ENCODE measurements around the gene SLC22A4.

GRCh38 chr5:132369474-132370180 lies 75.4 kb downstream of the SLC22A4 start, which contains the start of gene SLC22A5:
- TF ChIP-seq CTCF (IDR thresholded peaks at IDR 0.05; ENCODE audit: low read depth, low read length, missing input control) = no peak
- TF ChIP-seq RXRA (IDR thresholded peaks at IDR 0.05) = no peak
- TF ChIP-seq HNF4A (conservative IDR thresholded peaks at IDR 0.05) = no peak
- TF ChIP-seq RAD21 (IDR thresholded peaks at IDR 0.05) = no peak
- no peak for TF ChIP-seq EGR1 (IDR thresholded peaks at IDR 0.05; ENCODE audit: low read depth in 2 of 2)
- TF ChIP-seq TAF1 (conservative IDR thresholded peaks at IDR 0.05) = no peak
- no peak for TF ChIP-seq MAX (IDR thresholded peaks at IDR 0.05)
- no peak for TF ChIP-seq ZBTB33 (IDR thresholded peaks at IDR 0.05)
- TF ChIP-seq SP1 (IDR thresholded peaks at IDR 0.05) = peak; percentile 6
- TF ChIP-seq REST (IDR thresholded peaks at IDR 0.05) = peak; percentile 28
- no peak for TF ChIP-seq YY1 (IDR thresholded peaks at IDR 0.05)
- no peak for TF ChIP-seq ATF3 (IDR thresholded peaks at IDR 0.05)
- TF ChIP-seq FOXA1 (IDR thresholded peaks at IDR 0.05) = no peak
- TF ChIP-seq FOXA2 (IDR thresholded peaks at IDR 0.05) = no peak
